OCI-LY7 (cell line): ENCODE data around the gene ZNRF2.
A peak's percentile ranks its signal among the peaks of the same experiment; 100 is the strongest.

ENCODE experiments used
- CTCF ChIP-seq: fragments of 200-600 bp; sonication (generic); conservative IDR thresholded peaks from 2 replicates; pipeline ENCODE4 v1.5.1; 2014; ENCODE audit warnings: mild to moderate bottlenecking, antibody characterized with exemption, low read length, moderate library complexity, mixed read lengths
- EZH2phosphoT487 ChIP-seq: fragments of 200-600 bp; sonication (generic); IDR thresholded peaks from 2 replicates; pipeline ENCODE4 v1.6.1; 2018; ENCODE audit warnings: low read depth, borderline replicate concordance, mild to moderate bottlenecking, mixed run types, antibody characterized with exemption, low read length, moderate library complexity, mixed read lengths

DNA sequence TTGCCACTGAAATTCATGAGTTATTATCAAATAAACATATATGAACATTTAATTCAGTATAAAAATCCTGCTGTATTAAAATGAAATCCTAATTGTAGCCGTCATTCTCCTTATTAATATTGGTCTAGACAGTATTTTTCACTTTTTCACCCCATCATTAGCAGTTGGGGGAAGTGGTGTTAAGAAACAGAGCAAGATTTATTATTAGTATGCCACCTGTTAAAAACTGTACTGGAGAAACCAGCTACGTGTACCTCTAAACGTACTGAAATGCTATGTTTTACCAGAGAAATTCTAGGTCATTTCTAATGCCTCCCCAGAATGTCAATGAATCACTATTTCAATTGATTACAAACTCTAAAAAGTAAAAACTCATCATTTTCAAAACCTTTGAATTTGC, 9.8 kb upstream of the ZNRF2 start:
- 0 out of 2 replicates have a peak, but pooled peaks have one; percentile 5 for TF ChIP-seq CTCF
- no peak for TF ChIP-seq EZH2phosphoT487
